ENCODE measurements around the gene HELZ2. TPM values are rescaled to one million over a fixed set of nuclear protein-coding genes. Genes with fewer than 3 reads are reported as not detected.
A peak's percentile ranks its signal among the peaks of the same experiment; 100 is the strongest.
"Not testable (repeated sequence)": the region's sequence is repeated elsewhere in the genome, so short reads cannot be mapped to it uniquely, and the experiment has no call there.

HELZ2 gene
- total RNA-seq, 1 donor from 2014 or later = 17.9 TPM

- Mint-ChIP-seq H3K36me3 (ENCODE audit: low read depth) (no peaks in the 10 kb centered on the region), H3K27me3 (ENCODE audit: insufficient read depth) (peaks cover 24% of the 10 kb centered on the region), H3K27ac (no peak overlapping the region), H3K4me1 (ENCODE audit: low read depth) (no peaks in the 10 kb centered on the region), H3K4me3 (no peak overlapping the region), H3K9me3 (no peaks in the 10 kb centered on the region)
- no peak for DNase-seq (ENCODE audit: low spot score)
- intact Hi-C loops (cut with micrococcal nuclease) = no loop called here
Observed at GRCh38 chr20:63579017-63579694, 5.1 kb upstream of the HELZ2 start.

GRCh38 chr20:63578224-63579016 lies 4.4 kb upstream of the HELZ2 start:
- intact Hi-C loops (cut with micrococcal nuclease) = no loop called here
- Mint-ChIP-seq H3K27me3 (ENCODE audit: insufficient read depth) (peaks cover 24% of the 10 kb centered on the region), H3K4me1 (ENCODE audit: low read depth) (no peaks in the 10 kb centered on the region), H3K36me3 (ENCODE audit: low read depth) (no peaks in the 10 kb centered on the region), H3K9me3 (no peaks in the 10 kb centered on the region), H3K4me3 (no peak overlapping the region), H3K27ac (no peak overlapping the region)
- no peak for DNase-seq (ENCODE audit: low spot score)

GRCh38 chr20:63577317-63577894 lies 3.4 kb upstream of the HELZ2 start:
- H3K36me3 Mint-ChIP-seq (ENCODE audit: low read depth) = no peaks in the 10 kb centered on the region
- H3K4me1 Mint-ChIP-seq (ENCODE audit: low read depth) = no peaks in the 10 kb centered on the region
- no peaks in the 10 kb centered on the region for H3K9me3 Mint-ChIP-seq
- no peak overlapping the region for H3K4me3 Mint-ChIP-seq
- H3K27ac Mint-ChIP-seq = no peak overlapping the region
- intact Hi-C loops (cut with micrococcal nuclease) = no loop called here
- H3K27me3 Mint-ChIP-seq (ENCODE audit: insufficient read depth) = peaks cover 20% of the 10 kb centered on the region
- no peak for DNase-seq (ENCODE audit: low spot score)

GRCh38 chr20:63576311-63576710 lies 2.3 kb upstream of the HELZ2 start:
- Mint-ChIP-seq H3K27ac (peak overlapping the region; percentile 70), H3K27me3 (ENCODE audit: insufficient read depth) (peaks cover 20% of the 10 kb centered on the region), H3K9me3 (no peaks in the 10 kb centered on the region), H3K4me1 (ENCODE audit: low read depth) (no peaks in the 10 kb centered on the region), H3K36me3 (ENCODE audit: low read depth) (no peaks in the 10 kb centered on the region), H3K4me3 (peak overlapping the region; percentile 64)
- DNase-seq (ENCODE audit: low spot score) = no peak
- intact Hi-C loops (cut with micrococcal nuclease) = no loop called here

- no peaks in the 10 kb centered on the region for H3K9me3 Mint-ChIP-seq
- H3K4me3 Mint-ChIP-seq = peak overlapping the region; percentile 71
- H3K27ac Mint-ChIP-seq = no peak overlapping the region
- peaks cover 12% of the 10 kb centered on the region for H3K27me3 Mint-ChIP-seq (ENCODE audit: insufficient read depth)
- H3K36me3 Mint-ChIP-seq (ENCODE audit: low read depth) = no peaks in the 10 kb centered on the region
- intact Hi-C loops (cut with micrococcal nuclease) = no loop called here
- no peaks in the 10 kb centered on the region for H3K4me1 Mint-ChIP-seq (ENCODE audit: low read depth)
- no peak for DNase-seq (ENCODE audit: low spot score)
Observed at GRCh38 chr20:63574829-63575743, 1.0 kb upstream of the HELZ2 start.

- Mint-ChIP-seq H3K4me3 (peak overlapping the region; percentile 86), H3K4me1 (ENCODE audit: low read depth) (no peaks in the 10 kb centered on the region), H3K36me3 (ENCODE audit: low read depth) (no peaks in the 10 kb centered on the region), H3K27ac (peak overlapping the region; percentile 52), H3K27me3 (ENCODE audit: insufficient read depth) (peaks cover 12% of the 10 kb centered on the region), H3K9me3 (no peaks in the 10 kb centered on the region)
- no peak for DNase-seq (ENCODE audit: low spot score)
- intact Hi-C loops (cut with micrococcal nuclease) = no loop called here
Observed at GRCh38 chr20:63573647-63574131, 350 bp downstream of the HELZ2 start.

GRCh38 chr20:63572788-63573646 lies 1.0 kb downstream of the HELZ2 start:
- intact Hi-C loops (cut with micrococcal nuclease) = no loop called here
- DNase-seq (ENCODE audit: low spot score) = no peak
- H3K4me1 Mint-ChIP-seq (ENCODE audit: low read depth) = peaks cover 2% of the 10 kb centered on the region
- peaks cover 1% of the 10 kb centered on the region for H3K36me3 Mint-ChIP-seq (ENCODE audit: low read depth)
- H3K27me3 Mint-ChIP-seq (ENCODE audit: insufficient read depth) = peaks cover 10% of the 10 kb centered on the region
- H3K4me3 Mint-ChIP-seq = peak overlapping the region; percentile 86
- H3K27ac Mint-ChIP-seq = peak overlapping the region; percentile 52
- no peaks in the 10 kb centered on the region for H3K9me3 Mint-ChIP-seq

- intact Hi-C loops (cut with micrococcal nuclease) = no loop called here
- H3K27ac Mint-ChIP-seq = no peak overlapping the region
- H3K27me3 Mint-ChIP-seq (ENCODE audit: insufficient read depth) = peaks cover 10% of the 10 kb centered on the region
- H3K4me3 Mint-ChIP-seq = no peak overlapping the region
- peaks cover 6% of the 10 kb centered on the region for H3K36me3 Mint-ChIP-seq (ENCODE audit: low read depth)
- no peaks in the 10 kb centered on the region for H3K9me3 Mint-ChIP-seq
- peaks cover 8% of the 10 kb centered on the region for H3K4me1 Mint-ChIP-seq (ENCODE audit: low read depth)
- no peak for DNase-seq (ENCODE audit: low spot score)
Observed at GRCh38 chr20:63572071-63572787, 1.8 kb downstream of the HELZ2 start.

- H3K9me3 Mint-ChIP-seq; DNase-seq (ENCODE audit: low spot score); intact Hi-C loops (cut with micrococcal nuclease); H3K27me3 Mint-ChIP-seq (ENCODE audit: insufficient read depth); H3K4me3 Mint-ChIP-seq; H3K27ac Mint-ChIP-seq; H3K4me1 Mint-ChIP-seq (ENCODE audit: low read depth); H3K36me3 Mint-ChIP-seq (ENCODE audit: low read depth): not testable (repeated sequence)
Observed at GRCh38 chr20:63571087-63571478, 3.0 kb downstream of the HELZ2 start.

- intact Hi-C loops (cut with micrococcal nuclease) = no loop called here
- no peak for DNase-seq (ENCODE audit: low spot score)
- no peaks in the 10 kb centered on the region for H3K9me3 Mint-ChIP-seq
- peaks cover 9% of the 10 kb centered on the region for H3K36me3 Mint-ChIP-seq (ENCODE audit: low read depth)
- peak overlapping the region; percentile 15 for H3K4me3 Mint-ChIP-seq
- H3K4me1 Mint-ChIP-seq (ENCODE audit: low read depth) = peaks cover 8% of the 10 kb centered on the region
- H3K27me3 Mint-ChIP-seq (ENCODE audit: insufficient read depth) = no peaks in the 10 kb centered on the region
- H3K27ac Mint-ChIP-seq = no peak overlapping the region
Observed at GRCh38 chr20:63570281-63571086, 3.6 kb downstream of the HELZ2 start.
